ENCODE results near the gene ATOH1.

Gene ATOH1

DNA sequence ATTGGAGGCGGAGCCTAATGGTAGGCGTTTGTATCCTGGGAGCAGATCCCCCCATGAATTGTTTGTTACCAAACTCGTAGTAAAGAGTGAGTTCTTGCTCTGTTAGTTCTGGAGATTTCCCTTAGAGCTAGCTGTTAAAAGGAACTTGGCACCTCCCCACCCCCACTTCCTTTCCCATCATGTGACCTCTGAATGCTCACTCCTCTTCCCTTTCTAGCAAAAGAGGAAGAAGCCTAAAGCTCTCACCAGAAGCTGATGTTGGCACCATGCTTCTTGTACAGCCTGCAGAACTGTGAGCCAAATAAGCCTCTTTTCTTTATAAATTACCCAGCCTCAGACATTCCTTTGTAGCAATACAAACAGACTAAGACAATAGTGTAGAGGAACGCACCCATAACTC is 13.8 kb upstream of the ATOH1 start:
- peaks cover 20% of the 10 kb centered on the region for H3K27me3 ChIP-seq
- H3K9me3 ChIP-seq, result no peaks in the 10 kb centered on the region
- no peak overlapping the region for H3K4me3 ChIP-seq (ENCODE audit: low read depth, low read length)
- DNase-seq, result no peak
- H3K36me3 ChIP-seq, result no peaks in the 10 kb centered on the region
- TF ChIP-seq, protein P1, sequence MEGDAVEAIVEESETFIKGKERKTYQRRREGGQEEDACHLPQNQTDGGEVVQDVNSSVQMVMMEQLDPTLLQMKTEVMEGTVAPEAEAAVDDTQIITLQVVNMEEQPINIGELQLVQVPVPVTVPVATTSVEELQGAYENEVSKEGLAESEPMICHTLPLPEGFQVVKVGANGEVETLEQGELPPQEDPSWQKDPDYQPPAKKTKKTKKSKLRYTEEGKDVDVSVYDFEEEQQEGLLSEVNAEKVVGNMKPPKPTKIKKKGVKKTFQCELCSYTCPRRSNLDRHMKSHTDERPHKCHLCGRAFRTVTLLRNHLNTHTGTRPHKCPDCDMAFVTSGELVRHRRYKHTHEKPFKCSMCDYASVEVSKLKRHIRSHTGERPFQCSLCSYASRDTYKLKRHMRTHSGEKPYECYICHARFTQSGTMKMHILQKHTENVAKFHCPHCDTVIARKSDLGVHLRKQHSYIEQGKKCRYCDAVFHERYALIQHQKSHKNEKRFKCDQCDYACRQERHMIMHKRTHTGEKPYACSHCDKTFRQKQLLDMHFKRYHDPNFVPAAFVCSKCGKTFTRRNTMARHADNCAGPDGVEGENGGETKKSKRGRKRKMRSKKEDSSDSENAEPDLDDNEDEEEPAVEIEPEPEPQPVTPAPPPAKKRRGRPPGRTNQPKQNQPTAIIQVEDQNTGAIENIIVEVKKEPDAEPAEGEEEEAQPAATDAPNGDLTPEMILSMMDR (IDR thresholded peaks at IDR 0.05; ENCODE audit: low read depth, low read length), result no peak
- H3K4me1 ChIP-seq, result no peaks in the 10 kb centered on the region

DNA sequence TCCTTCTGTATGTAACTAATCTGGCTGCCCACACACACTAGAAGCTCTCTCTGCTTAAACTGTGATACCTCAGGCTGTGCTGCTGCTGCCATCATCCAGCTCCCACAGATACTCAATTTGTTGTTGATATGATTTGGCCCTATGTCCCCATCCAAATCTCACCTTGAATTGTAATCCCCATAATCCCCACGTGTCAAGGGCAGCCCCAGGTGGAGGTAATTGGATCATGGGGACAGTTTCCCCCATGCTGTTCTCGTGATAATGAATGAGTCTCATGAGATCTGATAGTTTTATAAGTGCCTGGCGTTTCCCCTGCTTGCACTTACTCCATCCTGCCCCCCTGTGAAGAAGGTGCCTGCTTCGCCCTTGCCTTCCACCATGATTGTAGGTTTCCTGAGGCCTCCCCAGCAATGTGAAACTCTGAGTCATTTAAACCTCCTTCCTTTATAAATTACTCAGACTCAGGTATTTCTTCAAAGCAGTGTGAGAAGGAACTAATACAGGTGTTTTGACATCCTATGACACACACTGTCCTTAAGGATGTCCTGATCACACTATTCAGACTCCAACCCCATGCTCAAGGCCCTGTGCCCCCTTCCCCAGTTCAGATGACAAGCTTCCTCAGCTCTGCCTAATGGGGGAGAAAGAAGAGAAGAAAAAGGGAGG is 2.9 kb upstream of the ATOH1 start:
- peaks cover 56% of the 10 kb centered on the region for H3K27me3 ChIP-seq
- TF ChIP-seq, protein P1 (IDR thresholded peaks at IDR 0.05; ENCODE audit: low read depth, low read length), result no peak

DNA sequence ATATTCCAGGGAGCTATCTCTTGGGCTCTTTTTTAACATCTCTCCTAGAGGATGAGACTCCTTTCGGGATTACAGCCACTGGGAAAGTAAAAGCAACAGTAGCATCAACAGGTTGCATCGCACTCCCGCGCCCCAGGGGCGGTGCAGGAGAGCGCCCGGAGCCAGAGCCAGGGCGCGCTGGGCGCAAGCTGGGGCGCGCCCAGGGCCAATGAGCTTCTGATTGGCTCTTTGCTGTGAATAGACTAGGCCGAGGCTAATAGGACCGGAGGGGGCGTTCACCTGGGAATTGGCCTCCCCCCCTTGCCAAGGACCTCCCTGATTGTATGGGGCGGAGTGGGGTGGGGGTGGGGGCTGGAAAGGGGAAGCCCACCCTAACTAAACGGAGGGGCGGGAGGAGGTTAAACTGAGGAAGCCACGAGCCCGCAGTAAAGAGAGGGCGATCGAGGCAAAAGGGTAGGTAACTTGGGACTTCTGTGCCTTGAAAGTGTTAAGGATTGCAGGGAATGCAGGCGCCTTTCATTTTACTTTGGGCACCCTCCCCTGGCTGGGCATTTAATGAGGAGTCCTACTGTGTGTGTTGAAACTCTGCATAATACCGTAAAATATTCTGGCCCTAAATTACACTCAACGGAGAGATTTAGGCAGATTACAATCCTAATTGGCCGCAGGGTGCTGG is 1.1 kb upstream of the ATOH1 start:
- H3K4me1 ChIP-seq, result no peaks in the 10 kb centered on the region; the same call in 1 of the 2 replicates
- no peak for DNase-seq
- H3K4me3 ChIP-seq (ENCODE audit: low read depth, low read length), result no peak overlapping the region
- TF ChIP-seq, protein P1 (IDR thresholded peaks at IDR 0.05; ENCODE audit: low read depth, low read length), result no peak
- peaks cover 70% of the 10 kb centered on the region for H3K27me3 ChIP-seq
- H3K9me3 ChIP-seq, result no peaks in the 10 kb centered on the region; the same call in none of the 2 replicates
- no peaks in the 10 kb centered on the region for H3K36me3 ChIP-seq

More for the DNA sequence above, 2.9 kb upstream of the ATOH1 start:
- H3K36me3 ChIP-seq, result no peaks in the 10 kb centered on the region
- H3K4me1 ChIP-seq, result no peaks in the 10 kb centered on the region; the same call in 1 of the 2 replicates
- no peaks in the 10 kb centered on the region; the same call in none of the 2 replicates for H3K9me3 ChIP-seq
- no peak for DNase-seq
- no peak overlapping the region for H3K4me3 ChIP-seq (ENCODE audit: low read depth, low read length)

DNA sequence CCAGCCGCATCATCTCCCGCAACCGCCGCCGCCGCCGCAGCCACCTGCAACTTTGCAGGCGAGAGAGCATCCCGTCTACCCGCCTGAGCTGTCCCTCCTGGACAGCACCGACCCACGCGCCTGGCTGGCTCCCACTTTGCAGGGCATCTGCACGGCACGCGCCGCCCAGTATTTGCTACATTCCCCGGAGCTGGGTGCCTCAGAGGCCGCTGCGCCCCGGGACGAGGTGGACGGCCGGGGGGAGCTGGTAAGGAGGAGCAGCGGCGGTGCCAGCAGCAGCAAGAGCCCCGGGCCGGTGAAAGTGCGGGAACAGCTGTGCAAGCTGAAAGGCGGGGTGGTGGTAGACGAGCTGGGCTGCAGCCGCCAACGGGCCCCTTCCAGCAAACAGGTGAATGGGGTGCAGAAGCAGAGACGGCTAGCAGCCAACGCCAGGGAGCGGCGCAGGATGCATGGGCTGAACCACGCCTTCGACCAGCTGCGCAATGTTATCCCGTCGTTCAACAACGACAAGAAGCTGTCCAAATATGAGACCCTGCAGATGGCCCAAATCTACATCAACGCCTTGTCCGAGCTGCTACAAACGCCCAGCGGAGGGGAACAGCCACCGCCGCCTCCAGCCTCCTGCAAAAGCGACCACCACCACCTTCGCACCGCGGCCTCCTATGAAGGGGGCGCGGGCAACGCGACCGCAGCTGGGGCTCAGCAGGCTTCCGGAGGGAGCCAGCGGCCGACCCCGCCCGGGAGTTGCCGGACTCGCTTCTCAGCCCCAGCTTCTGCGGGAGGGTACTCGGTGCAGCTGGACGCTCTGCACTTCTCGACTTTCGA is 654 bp downstream of the ATOH1 start:
- Histone ChIP-seq H3K4me3 (ENCODE audit: low read depth, low read length) (peak overlapping the region; percentile 52), H3K9me3 (no peaks in the 10 kb centered on the region; the same call in none of the 2 replicates), H3K27me3 (peaks cover 86% of the 10 kb centered on the region), H3K36me3 (no peaks in the 10 kb centered on the region), H3K4me1 (no peaks in the 10 kb centered on the region; the same call in 1 of the 2 replicates)
- no peak for DNase-seq
- TF ChIP-seq, protein P1 (IDR thresholded peaks at IDR 0.05; ENCODE audit: low read depth, low read length), result no peak

DNA sequence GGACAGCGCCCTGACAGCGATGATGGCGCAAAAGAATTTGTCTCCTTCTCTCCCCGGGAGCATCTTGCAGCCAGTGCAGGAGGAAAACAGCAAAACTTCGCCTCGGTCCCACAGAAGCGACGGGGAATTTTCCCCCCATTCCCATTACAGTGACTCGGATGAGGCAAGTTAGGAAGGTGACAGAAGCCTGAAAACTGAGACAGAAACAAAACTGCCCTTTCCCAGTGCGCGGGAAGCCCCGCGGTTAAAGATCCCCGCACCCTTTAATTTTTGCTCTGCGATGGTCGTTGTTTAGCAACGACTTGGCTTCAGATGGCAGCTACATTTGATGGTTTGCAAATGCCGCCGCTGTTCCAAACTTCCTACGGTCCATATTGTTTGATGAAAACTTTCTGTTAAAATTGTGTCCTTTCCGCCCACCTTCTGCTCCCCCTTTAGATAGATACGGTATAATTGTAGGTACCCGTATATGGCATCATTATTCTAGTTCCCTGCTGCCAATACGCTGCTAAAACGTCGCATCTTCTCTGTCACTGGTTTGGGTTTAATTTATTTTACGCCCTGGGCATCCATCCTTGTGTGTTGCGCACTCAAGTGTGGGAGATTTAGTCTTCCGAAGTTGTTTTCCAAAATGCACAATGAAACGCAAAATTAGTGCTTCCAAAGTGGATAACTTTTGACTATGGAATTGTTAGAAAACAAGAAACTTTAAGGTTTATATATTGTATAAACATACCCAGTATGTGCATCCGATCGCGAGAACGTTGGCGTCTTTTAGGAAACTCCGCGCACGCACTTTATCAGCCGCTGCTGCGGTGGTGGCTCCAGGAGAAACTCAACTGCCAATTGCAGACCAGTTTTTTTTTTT is 1.5 kb downstream of the ATOH1 start:
- H3K9me3 ChIP-seq, result no peaks in the 10 kb centered on the region; the same call in none of the 2 replicates
- no peaks in the 10 kb centered on the region; the same call in 1 of the 2 replicates for H3K4me1 ChIP-seq
- no peaks in the 10 kb centered on the region for H3K36me3 ChIP-seq
- H3K27me3 ChIP-seq, result peaks cover 93% of the 10 kb centered on the region
- no peak for DNase-seq
- TF ChIP-seq, protein P1 (IDR thresholded peaks at IDR 0.05; ENCODE audit: low read depth, low read length), result no peak
- peak overlapping the region; percentile 52 for H3K4me3 ChIP-seq (ENCODE audit: low read depth, low read length)
